KG1 (cell line): Measurements from ENCODE around the gene LRP1.

Experiments used
- DNase-seq: peaks from one replicate; lab custom pipeline; 2025; lab: John Stamatoyannopoulos, UW

The LRP1 gene

DNA sequence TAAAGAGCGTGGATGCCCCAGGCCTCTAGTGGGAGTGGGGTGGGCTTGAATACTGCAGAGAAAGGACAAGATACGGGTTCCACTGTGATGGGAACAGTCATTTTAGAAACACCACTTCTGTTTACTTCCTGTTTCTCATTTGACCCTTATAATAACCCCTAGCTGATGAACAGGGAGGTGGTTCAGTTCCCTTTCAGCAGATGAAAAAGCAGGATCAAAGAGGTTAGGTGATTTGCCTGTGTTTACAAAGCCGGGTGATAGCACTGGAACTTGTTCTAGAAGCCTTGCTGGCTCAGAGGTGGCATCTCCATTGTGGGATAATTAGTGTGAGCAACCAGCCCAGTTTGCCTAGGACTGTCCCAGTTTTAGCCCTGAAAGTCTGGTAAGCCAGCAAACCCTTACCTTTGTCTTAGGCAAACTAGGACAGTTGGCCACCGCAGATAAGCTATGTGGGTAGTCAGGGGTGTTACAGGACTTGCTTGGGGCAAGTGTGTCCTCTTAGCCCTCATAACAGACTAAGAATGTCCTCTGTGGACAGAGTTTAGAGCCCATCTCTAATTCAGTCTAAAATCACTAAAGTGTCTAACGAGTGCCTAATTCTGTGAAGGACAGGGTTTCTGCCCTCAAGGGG is 26.6 kb downstream of the LRP1 start:
- DNase-seq: no peak

DNA sequence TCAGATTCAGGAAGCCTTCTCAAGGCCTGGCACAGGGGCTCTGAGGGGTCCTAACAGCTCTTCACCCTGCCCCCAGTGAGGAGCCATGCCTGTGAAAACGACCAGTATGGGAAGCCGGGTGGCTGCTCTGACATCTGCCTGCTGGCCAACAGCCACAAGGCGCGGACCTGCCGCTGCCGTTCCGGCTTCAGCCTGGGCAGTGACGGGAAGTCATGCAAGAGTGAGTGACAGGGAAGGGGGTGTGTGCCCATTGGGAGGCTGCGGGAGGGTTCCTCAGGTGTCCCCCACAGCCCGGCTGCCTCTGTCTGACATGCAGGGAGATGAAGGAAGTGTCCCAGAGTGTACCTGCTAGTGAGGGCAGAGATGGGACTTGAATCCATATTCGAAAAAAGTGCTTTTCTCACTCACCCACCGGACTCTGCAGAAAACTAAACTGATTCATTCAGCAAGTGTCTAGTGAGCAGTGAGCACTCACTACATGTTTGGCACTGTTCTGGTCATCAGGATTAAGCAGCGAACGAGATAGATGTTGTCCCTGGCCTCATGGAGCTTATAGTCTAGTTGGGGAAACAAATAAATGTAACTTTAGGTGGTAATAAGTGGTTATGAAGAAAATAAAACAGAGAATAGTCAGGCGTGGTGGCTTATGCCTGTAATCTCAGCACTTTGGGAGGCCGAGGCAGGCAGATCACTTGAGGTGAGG is 28.6 kb downstream of the LRP1 start:
- DNase-seq: no peak

DNA sequence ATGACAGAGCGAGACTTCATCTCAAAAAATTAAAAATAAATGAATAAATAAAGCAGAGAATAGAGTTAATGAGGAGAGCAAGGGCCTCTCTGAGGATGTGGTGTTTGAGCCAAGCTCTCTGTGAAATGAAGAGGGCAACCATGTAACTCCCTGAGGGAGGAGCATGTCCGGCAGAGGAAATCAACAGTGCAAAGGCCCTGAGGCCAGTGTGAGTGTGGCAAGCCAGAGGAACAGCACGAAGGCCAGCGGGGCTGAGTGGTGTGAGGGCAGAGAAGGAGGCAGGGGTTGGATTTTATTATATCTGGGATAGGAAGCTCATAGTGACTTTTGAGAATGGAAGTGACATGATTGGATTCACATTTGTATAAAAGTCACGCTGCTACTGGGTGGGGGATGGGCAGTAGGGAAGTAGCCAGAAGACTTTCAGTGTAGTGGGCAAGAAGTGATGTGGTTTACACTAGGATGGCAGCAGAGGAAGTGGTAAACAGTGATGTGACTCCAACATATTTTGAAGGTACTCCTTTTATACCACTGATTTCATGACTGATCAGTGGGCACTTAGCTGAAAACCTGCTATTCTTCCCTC is 29.4 kb downstream of the LRP1 start:
- DNase-seq: no peak

DNA sequence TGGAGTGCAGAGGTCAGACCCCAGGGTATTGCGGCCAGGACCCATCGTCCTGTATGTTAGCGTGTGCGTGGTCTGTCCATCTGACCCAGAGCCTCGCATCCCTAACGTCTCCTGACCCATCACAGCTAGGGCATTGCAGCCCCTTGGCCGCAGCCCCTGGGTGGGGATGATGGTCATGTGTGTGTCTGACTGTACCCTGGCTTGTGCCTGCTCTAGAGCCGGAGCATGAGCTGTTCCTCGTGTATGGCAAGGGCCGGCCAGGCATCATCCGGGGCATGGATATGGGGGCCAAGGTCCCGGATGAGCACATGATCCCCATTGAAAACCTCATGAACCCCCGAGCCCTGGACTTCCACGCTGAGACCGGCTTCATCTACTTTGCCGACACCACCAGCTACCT is 29.9 kb downstream of the LRP1 start:
- DNase-seq: no peak

DNA sequence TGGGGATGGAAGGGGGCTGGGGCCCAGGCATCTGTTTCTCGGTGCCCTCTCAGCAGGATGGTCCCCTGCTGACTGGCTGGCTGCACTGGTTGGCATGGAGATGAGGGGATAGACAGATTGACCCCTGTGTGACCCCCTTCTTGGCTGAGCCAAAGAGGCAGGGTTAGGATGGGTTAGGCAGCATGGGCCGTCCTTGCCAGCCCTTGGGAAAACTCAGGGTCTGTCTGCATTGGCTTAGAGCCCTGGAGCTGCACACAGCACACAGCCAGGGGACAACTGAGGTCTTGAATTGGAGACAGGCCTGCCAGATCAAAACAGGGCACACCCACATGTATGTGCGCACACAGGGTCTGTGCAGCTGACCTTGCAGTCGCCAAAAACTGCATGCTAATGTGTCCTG is 30.4 kb downstream of the LRP1 start:
- DNase-seq: no peak

DNA sequence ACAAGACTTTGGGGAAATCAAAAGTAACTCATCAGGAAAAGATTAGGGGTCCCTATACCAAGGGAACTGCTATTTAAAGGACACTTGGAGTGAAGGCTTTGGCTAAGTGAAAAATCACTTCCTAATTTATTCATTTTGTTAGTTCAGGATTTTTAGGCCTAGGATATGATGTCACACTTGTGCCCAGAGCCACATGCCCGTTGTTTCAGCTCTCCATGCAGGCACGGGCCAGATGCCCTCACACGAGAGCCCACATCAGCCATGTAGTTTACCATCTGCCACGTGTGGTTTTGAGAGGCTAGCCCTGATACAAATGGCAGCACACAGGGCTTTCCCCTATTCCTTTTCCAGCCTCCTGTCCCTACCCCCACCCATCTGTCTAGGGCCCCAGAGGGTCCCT is 31.0 kb downstream of the LRP1 start:
- no peak for DNase-seq

DNA sequence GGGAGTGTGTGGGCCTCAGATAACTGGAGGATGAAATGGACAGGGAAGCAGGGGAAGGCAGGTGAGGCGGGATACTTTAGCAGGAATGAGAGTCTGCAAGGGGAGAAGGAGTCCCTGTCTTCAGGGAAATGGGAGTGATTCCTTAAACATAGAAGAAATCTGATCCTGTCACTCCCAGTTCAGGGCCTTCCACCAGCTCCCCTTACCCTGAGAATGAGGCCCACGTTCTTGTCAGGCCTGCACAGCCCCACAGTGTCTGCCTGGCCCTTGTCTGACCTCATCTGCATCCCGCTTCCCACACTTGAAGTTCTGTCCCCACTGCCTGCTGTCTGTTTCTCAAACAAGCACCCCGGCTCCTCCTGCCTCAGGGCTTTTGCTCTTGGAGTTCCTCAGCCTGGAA is 31.8 kb downstream of the LRP1 start:
- DNase-seq: no peak

DNA sequence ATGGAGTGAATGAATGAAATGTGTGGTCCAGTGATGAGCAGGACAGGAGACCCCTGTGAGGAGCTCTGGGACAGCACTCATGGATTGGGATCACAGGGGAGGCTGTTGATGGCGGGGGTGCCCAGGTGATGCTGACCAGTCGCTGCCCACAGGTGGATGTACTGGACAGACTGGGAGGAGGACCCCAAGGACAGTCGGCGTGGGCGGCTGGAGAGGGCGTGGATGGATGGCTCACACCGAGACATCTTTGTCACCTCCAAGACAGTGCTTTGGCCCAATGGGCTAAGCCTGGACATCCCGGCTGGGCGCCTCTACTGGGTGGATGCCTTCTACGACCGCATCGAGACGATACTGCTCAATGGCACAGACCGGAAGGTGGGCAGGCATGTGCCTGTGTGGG is 32.5 kb downstream of the LRP1 start:
- no peak for DNase-seq

DNA sequence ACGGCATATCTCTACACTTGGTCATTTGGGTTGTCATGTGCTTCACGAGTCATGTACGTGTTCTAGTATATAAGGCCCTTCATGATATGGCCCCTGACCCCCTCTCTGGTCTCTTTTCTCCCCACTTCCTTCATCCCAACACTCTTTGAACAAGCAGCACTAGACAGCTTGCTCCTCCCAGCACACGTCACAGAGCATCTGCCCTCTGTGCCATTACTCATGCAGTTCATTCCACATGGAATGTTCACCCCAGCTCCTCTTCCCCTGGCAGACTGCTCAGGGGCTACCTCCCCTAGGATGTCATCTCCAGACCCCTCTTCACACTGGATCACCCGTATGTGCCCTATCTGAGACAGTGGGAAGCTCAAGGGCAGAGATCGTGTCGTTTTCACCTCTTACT is 33.2 kb downstream of the LRP1 start:
- no peak for DNase-seq

DNA sequence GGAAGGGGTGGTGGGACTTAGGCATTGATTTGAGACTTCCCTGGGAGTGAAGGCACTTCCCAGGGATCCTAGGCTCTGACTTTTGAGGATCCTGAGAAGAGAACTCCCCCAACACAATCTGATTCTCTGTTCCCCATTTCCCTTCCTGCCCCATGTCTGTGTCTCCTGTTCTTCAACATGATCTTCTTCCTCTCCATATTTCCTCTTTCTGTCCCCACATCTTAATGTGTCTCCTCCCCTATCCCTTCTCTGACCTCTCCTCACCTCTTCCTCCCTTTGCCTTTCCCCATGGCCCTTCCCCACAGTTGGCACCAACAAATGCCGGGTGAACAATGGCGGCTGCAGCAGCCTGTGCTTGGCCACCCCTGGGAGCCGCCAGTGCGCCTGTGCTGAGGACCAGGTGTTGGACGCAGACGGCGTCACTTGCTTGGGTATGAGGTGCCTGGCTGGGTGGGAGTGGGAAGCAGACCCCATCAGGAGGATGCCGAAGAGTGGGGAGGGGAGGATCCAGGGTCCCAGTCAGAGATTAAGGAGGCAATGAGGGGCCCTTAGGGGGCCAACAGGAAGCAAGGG is 34.4 kb downstream of the LRP1 start:
- no peak for DNase-seq

DNA sequence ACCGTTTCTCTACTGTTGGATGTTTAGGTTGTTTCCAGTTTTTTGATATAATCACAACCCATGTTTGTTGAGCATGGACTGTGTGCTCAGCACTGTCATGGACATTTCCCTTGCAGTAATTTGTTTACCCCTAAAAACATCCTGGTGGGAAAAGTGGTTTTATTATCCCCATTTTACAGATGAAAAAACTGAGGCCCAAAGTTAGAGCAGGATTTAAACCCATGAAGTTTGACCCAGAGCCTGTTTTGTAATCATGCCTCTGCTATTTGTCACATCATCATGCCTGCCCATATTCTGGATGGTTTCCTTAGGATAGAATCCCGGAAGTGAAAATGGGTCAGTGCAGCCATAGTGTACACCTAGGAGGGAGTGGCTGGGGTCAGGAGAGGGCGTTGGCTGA is 36.2 kb downstream of the LRP1 start:
- DNase-seq: no peak

DNA sequence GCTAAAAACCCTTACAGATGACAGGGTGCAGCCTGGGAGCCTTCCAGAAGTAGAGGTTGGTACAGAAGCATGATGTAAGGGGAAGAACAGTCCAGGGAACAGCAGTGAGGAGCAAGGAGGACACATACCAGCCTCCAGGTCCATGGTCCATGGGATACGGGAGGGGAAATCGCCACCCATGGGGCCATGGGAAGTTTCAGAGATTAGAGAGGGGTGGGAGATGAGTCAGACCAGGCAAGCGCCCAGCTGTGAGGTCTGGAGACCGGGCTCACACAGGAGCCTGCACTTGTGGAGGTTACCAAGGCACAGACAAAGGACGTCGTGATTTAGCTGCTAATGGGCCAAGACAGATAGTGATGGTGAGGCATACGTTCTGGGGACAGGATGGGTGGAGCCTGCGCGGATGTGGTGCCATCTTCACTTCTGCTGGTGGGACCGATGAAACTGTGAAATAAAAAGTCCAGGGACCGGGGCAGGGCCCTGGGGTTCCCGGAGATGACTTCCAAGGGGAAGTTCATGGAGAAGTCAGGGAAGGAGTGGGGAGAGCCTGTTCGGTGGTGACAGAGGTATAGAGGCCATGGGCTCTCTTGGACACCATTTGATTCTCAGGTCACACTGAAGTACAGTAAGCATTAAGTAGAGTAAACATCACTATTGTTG is 36.8 kb downstream of the LRP1 start:
- DNase-seq: no peak

DNA sequence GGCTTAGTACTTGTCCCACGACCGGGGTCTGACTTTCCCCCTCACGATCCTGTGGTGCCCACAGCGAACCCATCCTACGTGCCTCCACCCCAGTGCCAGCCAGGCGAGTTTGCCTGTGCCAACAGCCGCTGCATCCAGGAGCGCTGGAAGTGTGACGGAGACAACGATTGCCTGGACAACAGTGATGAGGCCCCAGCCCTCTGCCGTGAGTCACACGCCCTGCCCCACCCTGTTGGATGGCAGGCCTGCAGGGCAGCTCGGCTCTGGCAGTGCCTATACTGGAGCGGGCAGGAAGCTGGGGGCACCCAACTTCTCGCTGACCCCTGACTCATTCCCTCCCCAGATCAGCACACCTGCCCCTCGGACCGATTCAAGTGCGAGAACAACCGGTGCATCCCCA is 37.5 kb downstream of the LRP1 start:
- no peak for DNase-seq

DNA sequence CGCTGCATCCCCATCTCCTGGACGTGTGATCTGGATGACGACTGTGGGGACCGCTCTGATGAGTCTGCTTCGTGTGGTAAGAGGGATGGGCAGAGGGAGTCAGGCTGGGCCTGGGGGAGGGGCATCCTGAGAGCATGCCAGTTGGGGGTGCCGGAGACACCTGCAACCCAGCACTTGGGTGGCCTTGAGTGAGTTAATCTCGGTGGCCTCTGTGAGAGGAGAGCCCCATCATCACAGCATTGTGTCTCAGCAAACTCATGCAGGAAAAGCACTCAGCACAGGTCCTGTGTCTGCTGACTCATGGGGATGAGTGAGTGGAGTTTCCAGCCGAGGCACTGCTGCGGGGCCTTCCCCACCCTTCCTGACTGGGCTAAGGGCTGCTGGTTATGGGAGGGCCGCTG is 38.7 kb downstream of the LRP1 start:
- DNase-seq: no peak

DNA sequence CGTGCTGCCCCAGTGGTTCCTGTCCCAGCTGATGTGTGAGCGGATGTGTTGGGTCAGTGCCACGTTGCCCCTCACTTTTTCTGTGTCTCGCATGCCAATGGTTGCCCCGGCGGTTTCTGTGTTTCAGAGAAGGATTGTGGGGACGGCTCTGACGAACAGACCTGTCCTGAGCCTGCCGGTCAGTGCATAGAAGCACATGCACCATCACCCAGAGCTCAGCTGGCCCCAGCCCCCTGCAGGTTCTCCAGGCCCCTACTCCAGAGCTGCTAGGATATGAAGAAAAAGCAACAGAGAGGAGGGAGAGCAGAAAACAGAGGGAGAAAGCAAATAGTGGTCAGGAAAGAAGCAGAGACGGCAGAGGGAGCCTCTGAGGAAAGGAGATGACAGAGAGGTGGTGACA is 39.8 kb downstream of the LRP1 start:
- no peak for DNase-seq

DNA sequence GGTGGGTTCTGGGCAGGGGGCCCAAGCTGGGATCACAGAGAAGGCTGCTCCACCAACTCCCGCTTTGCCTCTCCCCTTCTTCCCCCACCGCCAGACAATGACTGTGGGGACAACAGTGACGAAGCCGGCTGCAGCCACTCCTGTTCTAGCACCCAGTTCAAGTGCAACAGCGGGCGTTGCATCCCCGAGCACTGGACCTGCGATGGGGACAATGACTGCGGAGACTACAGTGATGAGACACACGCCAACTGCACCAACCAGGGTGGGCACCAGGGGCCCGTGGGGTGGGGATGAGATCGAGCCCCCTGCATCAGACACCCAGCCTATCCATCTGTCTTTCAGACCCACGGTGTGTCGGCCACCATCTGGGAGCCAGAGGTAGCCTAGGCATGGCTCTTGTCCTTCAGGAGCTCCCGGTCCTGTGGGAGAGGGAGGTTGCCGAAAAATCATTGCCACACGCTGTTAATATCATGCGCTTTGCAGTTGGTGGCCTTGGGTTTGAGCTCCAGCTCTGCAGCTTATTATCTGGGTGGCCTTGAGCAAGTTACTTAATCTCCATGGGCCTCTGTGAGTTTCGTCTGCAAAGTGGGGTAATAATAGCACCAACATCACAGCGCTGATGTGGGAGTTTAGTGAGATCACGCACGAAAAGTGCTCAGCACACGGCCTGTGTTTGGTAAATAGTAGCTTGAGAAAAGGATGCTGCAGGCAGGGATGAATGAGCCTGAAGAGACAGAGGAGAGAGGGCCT is 40.9 kb downstream of the LRP1 start:
- DNase-seq: no peak

DNA sequence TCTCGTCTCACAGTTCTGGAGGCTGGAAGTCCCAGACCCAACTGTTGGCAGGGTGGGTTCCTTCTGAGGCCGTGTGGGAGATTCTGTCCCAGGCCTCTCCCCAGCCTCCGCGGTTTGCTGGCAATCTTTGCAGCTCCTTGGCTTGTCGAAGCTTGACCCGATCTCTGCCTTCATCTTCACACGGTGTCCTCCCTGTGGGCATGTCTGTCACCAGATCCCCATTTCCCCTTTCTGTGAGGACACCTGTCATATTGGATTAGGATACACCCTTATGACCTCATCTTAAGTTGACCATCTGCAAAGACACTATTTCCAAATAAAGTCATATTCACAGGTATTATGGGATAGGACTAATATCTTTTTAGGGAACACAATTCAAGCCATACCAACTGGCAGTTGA is 41.7 kb downstream of the LRP1 start:
- DNase-seq: no peak

DNA sequence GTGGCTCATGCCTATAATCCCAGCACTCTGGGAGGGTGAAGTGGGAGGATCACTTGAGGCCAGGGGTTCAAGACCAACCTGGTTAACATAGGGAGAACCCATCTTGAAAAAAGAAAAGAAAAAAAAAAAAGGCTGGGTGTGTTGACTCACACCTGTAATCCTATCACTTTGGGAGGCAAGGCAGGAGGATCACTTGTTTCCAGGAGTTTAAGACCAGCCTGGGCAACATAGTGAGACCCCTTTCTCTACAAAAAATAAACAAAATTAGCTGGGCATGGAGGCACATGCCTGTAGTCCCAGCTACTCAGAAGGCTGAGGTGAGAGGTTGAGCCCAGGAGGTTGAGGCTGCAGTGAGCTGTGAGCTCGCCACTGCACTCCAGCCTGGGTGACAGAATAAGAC is 42.1 kb downstream of the LRP1 start:
- DNase-seq: no peak

DNA sequence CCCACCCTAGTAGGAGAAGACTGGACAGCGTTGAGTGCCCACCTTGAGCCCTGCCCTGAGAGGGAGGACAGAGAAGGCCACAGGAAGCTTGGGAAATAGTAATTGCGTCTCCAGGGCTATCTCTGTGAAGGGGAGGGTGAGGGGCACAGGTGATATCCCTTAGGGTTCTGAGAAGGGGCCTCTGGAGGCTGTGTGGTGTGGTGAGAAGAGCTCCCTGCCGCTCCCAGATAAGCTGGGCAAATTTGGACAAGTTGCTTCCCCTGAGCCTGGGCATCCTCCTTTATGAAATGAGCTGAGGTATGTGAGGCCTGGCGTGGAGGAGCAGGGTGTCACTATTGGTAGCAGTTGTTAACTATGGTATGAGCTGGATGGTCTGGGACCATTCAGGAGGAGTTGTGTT is 42.6 kb downstream of the LRP1 start:
- DNase-seq: no peak

DNA sequence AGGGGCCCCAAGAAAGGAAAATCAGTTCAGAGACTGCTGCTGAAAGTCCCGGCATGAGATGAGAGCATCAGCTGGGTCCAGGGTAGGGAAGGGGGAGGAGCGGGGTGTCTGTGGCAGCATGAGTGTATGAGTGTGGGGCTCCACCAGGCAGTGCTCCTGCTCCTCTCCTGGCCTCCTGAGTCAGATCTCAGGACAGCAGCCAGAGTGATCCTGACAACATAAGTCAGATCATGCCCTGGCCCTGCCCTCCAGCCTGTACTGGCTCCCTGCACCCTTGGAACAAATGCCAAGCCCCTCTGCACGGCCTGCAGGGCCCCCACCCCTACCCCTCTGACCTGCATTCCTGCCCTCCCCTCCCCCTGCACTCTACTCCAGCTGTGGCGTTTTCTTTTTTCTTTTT is 43.4 kb downstream of the LRP1 start:
- DNase-seq: no peak

DNA sequence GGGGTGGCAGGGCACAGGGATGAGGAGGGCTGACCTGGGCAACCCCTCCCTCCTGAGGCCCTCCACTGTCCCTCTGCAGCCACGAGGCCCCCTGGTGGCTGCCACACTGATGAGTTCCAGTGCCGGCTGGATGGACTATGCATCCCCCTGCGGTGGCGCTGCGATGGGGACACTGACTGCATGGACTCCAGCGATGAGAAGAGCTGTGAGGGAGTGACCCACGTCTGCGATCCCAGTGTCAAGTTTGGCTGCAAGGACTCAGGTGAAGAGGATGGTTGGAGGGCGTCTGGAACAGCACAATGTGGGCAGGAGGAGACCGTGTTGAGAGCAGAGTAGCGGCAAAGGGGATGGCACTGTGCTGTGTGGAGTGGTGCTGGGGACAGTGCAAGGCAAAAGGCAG is 44.8 kb downstream of the LRP1 start:
- DNase-seq: no peak

DNA sequence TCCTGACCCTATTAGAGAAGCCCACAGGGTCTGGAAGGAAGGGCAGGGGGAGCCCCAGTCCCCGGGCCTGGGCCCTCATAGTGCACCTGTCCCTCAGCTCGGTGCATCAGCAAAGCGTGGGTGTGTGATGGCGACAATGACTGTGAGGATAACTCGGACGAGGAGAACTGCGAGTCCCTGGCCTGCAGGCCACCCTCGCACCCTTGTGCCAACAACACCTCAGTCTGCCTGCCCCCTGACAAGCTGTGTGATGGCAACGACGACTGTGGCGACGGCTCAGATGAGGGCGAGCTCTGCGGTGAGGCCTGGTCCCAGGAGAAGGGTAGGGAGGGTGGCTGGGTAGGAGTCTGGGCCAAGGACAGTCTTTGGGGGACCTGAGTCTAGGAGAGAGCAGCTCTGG is 45.4 kb downstream of the LRP1 start:
- no peak for DNase-seq
